Measurements from ENCODE around the gene TXNIP. TPM values are rescaled to one million over a fixed set of nuclear protein-coding genes. Genes with fewer than 3 reads are reported as not detected.
A peak's percentile ranks its signal among the peaks of the same experiment; 100 is the strongest.

Gene TXNIP
- total and polyA plus RNA-seq, 4 donors, result 178 to 1,810 (median 703) TPM

GRCh38 chr1:145990249-145990855 lies 6.0 kb downstream of the TXNIP start:
- ATAC-seq (ENCODE audit: insufficient read depth, low FRiP score), result no peak
- TF ChIP-seq CTCF (IDR thresholded peaks at IDR 0.05; ENCODE audit: control extremely low read depth, extremely low read depth), result no peak
- Histone ChIP-seq H3K27ac (ENCODE audit: low read depth in 1 of 2, low read length in 1 of 2) (peak overlapping the region; percentile 49 to 66), H3K27me3 (ENCODE audit: control insufficient read depth in 3 of 3, insufficient read depth in 3 of 3, low read length in 2 of 3) (no peaks in the 10 kb centered on the region), H3K9ac (ENCODE audit: insufficient read depth in 1 of 2, low read length in 2 of 2) (no peak overlapping the region), H3K4me1 (ENCODE audit: control insufficient read depth in 5 of 5, insufficient read depth in 5 of 5, low read length in 5 of 5) (peaks cover 5 to 29% (median 17%) of the 10 kb centered on the region in 5 donors), H3K9me3 (ENCODE audit: control insufficient read depth in 4 of 4, insufficient read depth in 3 of 4, low read length in 3 of 4) (peaks cover 0 to 2% (median 0%) of the 10 kb centered on the region in 4 donors), H3K4me3 (no peak overlapping the region), H3K36me3 (ENCODE audit: control insufficient read depth in 4 of 4, insufficient read depth in 4 of 4, low read length in 4 of 4) (peaks cover 14 to 35% (median 22%) of the 10 kb centered on the region in 4 donors)
- 73 to 88% methylated on average over 7 of the region's 7 CpGs for WGBS, 2 donors
- DNase-seq, result no peak

- ATAC-seq (ENCODE audit: insufficient read depth, low FRiP score) (no peak), DNase-seq (no peak)
- Histone ChIP-seq H3K36me3 (ENCODE audit: control insufficient read depth in 4 of 4, insufficient read depth in 4 of 4, low read length in 4 of 4) (peaks cover 2 to 19% (median 12%) of the 10 kb centered on the region in 4 donors), H3K4me3 (no peak overlapping the region), H3K27ac (ENCODE audit: low read depth in 1 of 2, low read length in 1 of 2) (peak overlapping the region in 1 of 2 donors; percentile 34), H3K9me3 (ENCODE audit: control insufficient read depth in 4 of 4, insufficient read depth in 3 of 4, low read length in 3 of 4) (no peaks in the 10 kb centered on the region), H3K4me1 (ENCODE audit: control insufficient read depth in 5 of 5, insufficient read depth in 5 of 5, low read length in 5 of 5) (peaks cover 5 to 32% (median 12%) of the 10 kb centered on the region in 5 donors), H3K27me3 (ENCODE audit: control insufficient read depth in 3 of 3, insufficient read depth in 3 of 3, low read length in 2 of 3) (no peaks in the 10 kb centered on the region), H3K9ac (ENCODE audit: insufficient read depth in 1 of 2, low read length in 2 of 2) (no peak overlapping the region)
- WGBS, 2 donors, result 26 to 44% methylated on average over 5 of the region's 5 CpGs
- no peak for TF ChIP-seq CTCF (IDR thresholded peaks at IDR 0.05; ENCODE audit: control extremely low read depth, extremely low read depth)
Measured at GRCh38 chr1:145988773-145989172, 7.6 kb downstream of the TXNIP start.

GRCh38 chr1:145987926-145988325 lies 8.5 kb downstream of the TXNIP start:
- Histone ChIP-seq H3K9ac (ENCODE audit: insufficient read depth in 1 of 2, low read length in 2 of 2) (no peak overlapping the region), H3K4me1 (ENCODE audit: control insufficient read depth in 5 of 5, insufficient read depth in 5 of 5, low read length in 5 of 5) (peaks cover under 1 to 31% (median 9%) of the 10 kb centered on the region in 5 donors), H3K36me3 (ENCODE audit: control insufficient read depth in 4 of 4, insufficient read depth in 4 of 4, low read length in 4 of 4) (peaks cover 0 to 11% (median 5%) of the 10 kb centered on the region in 4 donors), H3K27me3 (ENCODE audit: control insufficient read depth in 3 of 3, insufficient read depth in 3 of 3, low read length in 2 of 3) (no peaks in the 10 kb centered on the region), H3K27ac (ENCODE audit: low read depth in 1 of 2, low read length in 1 of 2) (peak overlapping the region in 1 of 2 donors; percentile 67), H3K9me3 (ENCODE audit: control insufficient read depth in 4 of 4, insufficient read depth in 3 of 4, low read length in 3 of 4) (no peaks in the 10 kb centered on the region), H3K4me3 (no peak overlapping the region)
- TF ChIP-seq CTCF (IDR thresholded peaks at IDR 0.05; ENCODE audit: control extremely low read depth, extremely low read depth), result no peak
- DNase-seq (no peak), ATAC-seq (ENCODE audit: insufficient read depth, low FRiP score) (no peak)
- WGBS, 2 donors, result 100% methylated on average over 1 of the region's 1 CpG

All from lung (tissue), 12 donors.